Skin epidermis (tissue), 12 donors: ENCODE measurements around the gene SLC13A4.
"Not testable (repeated sequence)": the region's sequence is repeated elsewhere in the genome, so short reads cannot be mapped to it uniquely, and the experiment has no call there.

Experiments used
- H3K27ac ChIP-seq, 21 experiments: fragments of 200-600 bp; sonication (generic) in 11 of 21; one replicate each; pipeline ENCODE4 v1.5.0; 2020; ENCODE audit warnings: mild to moderate bottlenecking in 3 of 21, inconsistent platforms in 2 of 21, moderate library complexity in 2 of 21
- H3K4me3 ChIP-seq, 7 experiments: fragments of 200-600 bp; sonication (generic) in 2 of 7; one replicate each; pipeline ENCODE4 v1.5.0; 2020; ENCODE audit warnings: inconsistent platforms in 2 of 7, mild to moderate bottlenecking in 2 of 7, moderate library complexity in 1 of 7

SLC13A4 gene

DNA sequence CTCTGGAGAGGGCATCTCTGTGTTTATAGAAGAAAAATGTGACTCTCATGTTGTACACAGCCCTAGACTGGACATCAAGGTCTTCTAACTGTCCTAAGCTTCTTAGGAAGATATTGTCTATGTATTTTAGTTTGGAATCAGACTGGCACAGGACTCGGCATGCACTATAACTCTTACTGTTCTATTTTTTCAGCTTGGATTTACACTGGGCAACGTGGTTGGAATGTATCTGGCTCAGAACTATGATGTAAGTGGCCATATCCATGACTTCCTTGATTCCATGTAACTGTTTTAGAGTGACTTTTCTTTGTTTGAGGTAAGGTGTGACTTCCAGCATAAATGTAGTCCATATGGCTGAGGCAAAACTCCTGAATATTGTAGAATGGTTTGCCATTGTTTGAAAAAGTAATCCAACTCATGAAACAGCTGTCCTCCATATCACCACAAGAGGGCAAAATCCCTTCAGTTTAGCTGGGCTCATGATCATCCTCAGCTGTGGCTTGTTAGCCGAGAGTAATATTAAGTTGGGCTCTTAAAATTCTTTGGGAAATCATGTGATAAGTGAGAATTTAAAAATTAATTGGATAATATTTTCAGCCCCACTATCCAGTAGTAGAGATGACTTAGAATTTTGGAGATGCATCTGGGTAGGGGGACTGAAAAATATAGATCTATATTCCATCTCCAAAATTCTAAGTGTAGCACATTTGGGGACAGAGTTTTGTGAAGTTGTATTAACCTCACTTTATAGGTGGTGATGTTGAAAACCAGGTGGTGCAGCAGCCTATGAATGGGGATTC is 55.2 kb downstream of the SLC13A4 start:
- Histone ChIP-seq H3K27ac (no peak overlapping the region), H3K4me3 (no peak overlapping the region)

GRCh38 chr7:135670179-135670578 is 57.8 kb downstream of the SLC13A4 start:
- peak overlapping the region in 5 of 21 experiments; percentile 16 to 61 (median 32) for H3K27ac ChIP-seq
- no peak overlapping the region for H3K4me3 ChIP-seq

DNA sequence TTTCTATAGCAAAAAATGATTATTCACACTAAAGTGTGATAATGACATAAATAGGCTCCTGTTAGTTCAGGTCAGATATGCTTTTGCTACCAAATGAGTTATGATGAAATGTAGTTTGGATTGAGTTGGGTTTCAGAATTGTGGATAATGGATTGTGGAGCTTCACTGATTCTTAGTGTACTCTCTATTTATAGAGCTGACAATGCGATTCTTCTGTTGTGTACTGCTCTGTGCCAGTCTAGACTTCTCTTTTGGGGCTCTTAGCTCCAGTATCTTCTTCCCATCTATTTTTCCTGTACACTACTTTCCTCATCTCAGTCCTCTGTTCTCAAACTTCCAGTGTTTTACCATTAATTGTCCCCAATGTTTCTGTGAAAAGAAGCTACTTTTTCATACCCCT is 58.2 kb downstream of the SLC13A4 start:
- Histone ChIP-seq H3K4me3 (no peak overlapping the region), H3K27ac (peak overlapping the region in 5 of 21 experiments; percentile 16 to 61 (median 32))

DNA sequence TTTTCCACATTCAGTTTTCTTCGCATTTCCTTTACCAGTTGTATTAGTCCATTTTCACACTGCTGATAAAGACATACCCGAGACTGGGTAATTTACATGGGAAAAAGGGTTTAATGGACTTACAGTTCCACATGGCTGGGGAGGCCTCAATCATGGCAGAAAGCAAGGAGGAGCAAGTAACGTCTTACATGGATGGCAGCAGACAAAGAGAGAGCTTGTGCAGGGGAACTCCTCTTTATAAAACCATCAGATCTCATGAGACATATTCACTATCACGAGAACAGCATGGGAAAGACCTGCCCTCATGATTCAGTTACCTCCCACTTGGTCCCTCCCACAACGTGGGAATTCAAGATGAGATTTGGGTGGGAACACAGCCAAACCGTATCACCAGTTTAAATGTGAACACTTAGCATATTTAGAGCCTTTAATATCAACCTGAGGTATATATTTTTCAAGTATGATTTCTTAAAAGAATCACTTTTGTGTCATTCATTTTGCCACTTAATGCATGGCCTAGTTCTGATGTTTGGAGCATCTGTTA is 59.1 kb downstream of the SLC13A4 start:
- H3K27ac ChIP-seq, H3K4me3 ChIP-seq: not testable (repeated sequence)

DNA sequence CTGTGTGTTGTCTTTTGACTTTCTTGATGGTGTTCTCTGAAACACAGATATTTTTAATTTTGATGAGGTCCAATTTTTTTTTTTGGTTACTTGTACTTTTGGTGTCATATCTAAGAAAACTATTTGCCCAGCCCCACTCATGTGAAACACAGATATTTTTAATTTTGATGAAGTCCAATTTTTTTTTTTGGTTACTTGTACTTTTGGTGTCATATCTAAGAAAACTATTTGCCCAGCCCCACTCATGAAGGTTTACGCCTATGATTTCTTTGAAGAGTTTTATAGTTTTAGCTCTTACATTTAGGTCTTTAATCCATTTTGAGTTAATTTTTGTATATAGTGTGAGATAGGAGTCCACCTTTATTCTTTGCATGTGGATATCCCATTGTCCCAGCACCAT is 60.4 kb downstream of the SLC13A4 start:
- H3K27ac ChIP-seq, H3K4me3 ChIP-seq: not testable (repeated sequence)

DNA sequence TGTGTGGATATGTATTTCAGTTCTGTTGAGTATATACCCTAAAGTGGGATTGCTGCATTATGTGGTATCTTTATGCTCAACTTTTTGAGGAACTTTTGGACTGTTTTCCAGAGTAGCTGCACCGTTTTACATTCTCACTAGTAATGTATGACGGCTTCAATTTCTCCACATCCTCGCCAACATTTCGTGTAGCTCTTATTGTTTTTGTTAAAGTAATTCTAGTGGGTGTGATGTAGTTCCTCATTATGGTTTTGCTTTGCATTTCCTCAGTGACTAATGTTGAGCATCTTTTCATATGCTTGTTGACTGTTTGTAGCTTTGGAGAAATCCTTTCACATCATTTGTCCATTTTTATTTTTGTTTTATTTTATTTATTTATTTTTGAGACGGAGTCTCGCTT is 61.1 kb downstream of the SLC13A4 start:
- H3K27ac ChIP-seq = no peak overlapping the region

DNA sequence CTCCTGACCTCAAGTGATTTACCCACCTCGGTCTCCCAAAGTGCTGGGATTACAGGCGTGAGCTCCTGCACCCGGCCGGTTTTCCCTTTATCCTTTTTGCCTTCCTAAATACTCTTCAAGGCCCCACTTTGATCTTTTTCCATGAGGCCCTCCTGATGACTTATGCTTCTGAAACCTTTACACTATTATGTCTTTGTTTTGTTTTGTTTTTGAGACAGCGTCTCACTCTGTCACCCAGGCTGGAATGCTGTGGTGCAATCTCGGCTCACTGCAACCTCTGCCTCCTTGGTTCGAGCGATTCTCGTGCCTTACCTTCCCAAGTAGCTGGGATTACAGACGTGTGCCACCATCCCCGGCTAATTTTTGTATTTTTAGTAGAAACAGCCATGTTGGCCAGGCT is 61.8 kb downstream of the SLC13A4 start:
- no peak overlapping the region for H3K27ac ChIP-seq
- no peak overlapping the region for H3K4me3 ChIP-seq

More for the DNA sequence above, 61.1 kb downstream of the SLC13A4 start:
- no peak overlapping the region for H3K4me3 ChIP-seq

DNA sequence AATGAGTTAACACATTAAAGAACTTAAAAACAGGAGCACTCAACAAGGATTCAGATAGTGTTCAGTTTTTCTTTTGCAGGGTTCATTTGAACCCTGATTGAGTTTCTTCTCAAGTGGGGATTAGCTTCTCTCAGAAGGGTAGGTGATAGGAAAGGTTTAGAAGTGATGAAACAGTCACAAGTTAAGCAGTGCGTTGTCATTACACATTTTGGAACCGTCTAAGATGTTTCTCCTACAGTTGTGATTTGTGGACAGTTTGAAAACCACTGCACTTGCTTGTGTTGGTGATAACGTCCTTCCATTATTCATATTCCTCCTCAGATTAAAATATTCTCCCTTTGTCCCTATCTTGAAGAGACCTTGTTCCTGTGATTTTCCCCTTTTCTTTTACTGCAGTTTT is 62.9 kb downstream of the SLC13A4 start:
- Histone ChIP-seq H3K4me3 (no peak overlapping the region), H3K27ac (peak overlapping the region in 1 of 21 experiments; percentile 11)

DNA sequence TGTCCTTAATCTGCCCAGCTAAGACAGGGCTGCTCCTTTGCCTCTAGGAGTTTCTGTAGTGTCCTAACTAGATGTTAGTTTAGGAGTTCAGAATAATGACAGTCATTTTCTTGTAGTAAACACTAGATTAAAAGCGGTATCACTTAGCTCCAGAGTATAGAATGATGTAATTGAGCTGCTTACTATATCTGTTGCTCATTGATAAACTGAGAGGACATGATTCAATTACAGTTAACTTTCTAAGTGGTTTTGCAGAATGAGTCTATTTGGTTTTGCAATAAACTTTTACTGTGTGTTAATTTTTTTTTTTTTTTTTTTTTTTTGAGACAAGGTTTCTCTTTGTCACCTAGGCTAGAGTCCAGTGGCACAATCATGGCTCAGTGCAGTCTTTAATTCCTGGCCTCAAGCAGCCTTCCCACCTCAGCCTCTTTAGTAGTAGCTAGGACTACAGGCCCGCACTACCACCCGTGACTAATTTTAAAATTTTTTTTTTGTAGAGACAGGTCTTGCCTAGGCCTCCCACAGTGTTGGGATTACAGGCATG is 63.9 kb downstream of the SLC13A4 start:
- Histone ChIP-seq H3K27ac (peak overlapping the region in 5 of 21 experiments; percentile 88 to 97 (median 97)), H3K4me3 (peak overlapping the region in 1 of 7 experiments; percentile 96)

- Histone ChIP-seq H3K27ac (peak within 1 kb of the TSS; percentile 46 to 98 (median 94)), H3K4me3 (peak within 1 kb of the TSS; percentile 88 to 99 (median 96))
Measured at GRCh38 chr7:135662373-135663114, 65.4 kb downstream of the SLC13A4 start, which contains the start of gene STMP1. Gene STMP1 (plus strand): TSS chr7:135662514.

GRCh38 chr7:135662123-135662372 is 65.9 kb downstream of the SLC13A4 start:
- Histone ChIP-seq H3K4me3 (peak overlapping the region; percentile 88 to 99 (median 96)), H3K27ac (peak overlapping the region; percentile 46 to 98 (median 94))

DNA sequence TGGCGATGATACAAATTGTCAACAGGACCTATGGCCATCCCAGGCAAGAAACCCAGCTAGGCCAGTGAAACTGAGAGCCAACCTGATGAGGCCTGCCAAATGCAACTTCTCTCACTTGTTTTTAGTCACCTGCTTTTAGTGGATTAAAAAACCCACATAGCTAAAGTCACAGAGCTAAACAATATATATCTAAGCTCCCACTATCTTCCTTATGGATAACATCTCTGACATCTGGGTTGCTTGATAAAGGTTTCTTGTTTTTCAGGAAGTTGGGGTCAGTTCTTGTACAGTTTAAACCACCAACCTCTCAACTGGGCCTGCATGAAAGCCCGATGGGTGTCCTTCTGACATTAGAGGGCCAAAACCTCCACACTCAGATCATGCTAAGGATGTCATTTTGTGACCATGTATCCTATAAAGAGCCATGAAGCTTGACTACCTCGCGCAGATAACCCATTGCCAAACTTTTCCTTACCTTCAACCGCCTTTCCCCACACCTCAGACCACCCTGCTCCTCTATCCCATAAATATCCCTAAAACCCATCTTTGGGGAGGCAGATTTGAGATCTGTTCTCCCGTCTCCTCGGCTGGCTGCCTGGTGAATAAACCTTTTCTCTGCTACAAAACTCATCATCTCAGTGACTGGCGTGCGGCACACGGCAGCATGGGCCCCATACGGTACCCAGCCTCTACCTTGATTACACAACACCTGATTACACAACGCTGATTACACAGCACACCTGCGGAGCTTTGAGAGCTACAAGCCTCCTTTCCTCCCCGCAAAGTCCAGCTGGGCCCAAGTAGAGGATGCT is 66.5 kb downstream of the SLC13A4 start:
- Histone ChIP-seq H3K27ac (peak overlapping the region; percentile 46 to 98 (median 94)), H3K4me3 (peak overlapping the region; percentile 88 to 99 (median 96))

DNA sequence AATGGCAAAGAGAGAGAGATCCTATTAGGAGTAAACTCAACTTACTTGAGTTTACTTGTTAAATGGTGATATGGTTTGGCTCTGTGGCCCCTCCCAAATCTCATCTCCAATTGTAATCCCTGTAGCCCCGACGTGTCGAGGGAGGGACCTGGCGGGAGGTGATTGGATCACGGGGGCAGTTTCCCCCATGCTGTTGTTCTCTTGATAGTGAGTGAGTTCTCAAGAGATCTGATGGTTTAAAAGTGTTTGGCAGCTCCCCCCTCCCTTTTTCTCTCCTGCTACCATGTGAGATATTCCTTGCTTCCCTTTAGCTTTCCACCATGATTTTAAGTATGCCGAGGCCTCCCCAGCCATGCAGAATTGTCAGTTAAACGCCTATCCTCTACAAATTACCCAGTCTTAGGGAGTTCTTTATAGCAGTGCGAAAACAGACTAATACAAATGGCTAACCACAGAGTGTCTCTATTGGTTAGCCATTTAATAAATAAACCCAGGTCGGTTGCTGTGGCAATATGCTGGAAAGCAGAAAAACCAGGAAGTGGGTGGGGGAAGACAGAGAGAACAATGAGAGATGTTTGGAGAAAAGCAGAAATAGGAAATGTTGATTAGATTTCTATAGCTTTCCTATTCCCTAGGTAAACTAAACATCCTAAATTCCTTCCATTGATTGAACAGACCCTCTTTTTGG is 68.7 kb downstream of the SLC13A4 start:
- H3K4me3 ChIP-seq = no peak overlapping the region
- H3K27ac ChIP-seq = no peak overlapping the region

GRCh38 chr7:135658564-135658963 is 69.4 kb downstream of the SLC13A4 start:
- no peak overlapping the region for H3K4me3 ChIP-seq

DNA sequence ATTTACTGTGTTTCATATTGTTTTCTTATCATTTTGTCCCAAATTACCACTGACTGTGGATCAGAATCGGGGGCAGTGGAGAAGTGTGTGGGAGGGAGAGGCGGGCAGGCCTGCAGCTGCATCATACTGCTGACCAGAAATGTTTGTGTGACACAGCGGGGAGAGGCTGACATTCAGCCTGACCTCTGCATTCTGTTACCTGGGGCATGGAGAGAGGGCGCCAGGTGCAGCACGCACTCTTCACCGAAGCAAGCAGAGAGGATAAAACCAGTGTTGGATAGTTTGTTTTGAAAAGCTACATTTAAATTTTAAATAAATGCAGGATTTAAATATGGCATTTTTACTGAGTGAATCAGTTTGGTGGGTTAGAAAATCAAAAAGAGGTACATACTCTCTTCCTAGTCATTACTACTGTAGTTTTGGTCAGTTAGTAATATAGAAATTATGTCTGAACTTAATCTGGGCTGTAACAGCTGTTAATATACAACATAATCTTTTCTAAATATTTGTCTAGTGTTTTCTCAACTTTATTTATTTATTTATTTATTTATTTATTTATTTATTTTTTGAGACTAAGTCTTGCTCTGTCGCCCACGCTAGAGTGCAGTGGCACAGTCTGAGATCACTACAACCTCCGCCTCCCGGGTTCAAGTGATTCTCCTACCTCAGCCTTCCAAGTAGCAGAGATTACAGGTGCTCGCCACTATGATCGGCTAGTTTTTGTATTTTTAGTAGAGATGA is 74.5 kb downstream of the SLC13A4 start:
- no peak overlapping the region for H3K4me3 ChIP-seq
- H3K27ac ChIP-seq = no peak overlapping the region

More at GRCh38 chr7:135658564-135658963, 69.4 kb downstream of the SLC13A4 start:
- no peak overlapping the region for H3K27ac ChIP-seq

GRCh38 chr7:135650831-135651573 is 77.0 kb downstream of the SLC13A4 start:
- no peak overlapping the region for H3K4me3 ChIP-seq
- H3K27ac ChIP-seq = no peak overlapping the region

DNA sequence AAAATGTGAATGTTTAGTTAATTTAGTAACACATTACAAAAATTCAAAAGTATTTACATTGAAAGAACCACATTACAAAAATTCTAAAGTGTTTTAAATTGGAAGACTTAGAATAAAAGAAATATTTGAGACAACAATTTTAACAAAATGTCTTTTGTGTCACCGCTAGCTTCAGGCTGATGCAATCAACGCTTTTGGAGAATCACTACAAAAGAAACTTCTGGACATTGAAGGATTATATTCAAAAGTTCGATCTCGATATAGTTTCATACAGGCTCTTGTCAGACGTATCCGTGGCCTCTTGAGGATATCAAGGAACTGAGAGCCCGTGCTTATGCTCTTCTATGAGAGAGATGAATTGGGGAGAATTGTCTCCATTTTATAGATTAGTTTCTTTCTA is 79.8 kb downstream of the SLC13A4 start:
- H3K27ac ChIP-seq = no peak overlapping the region
- H3K4me3 ChIP-seq = no peak overlapping the region

- no peak overlapping the region for H3K27ac ChIP-seq
- H3K4me3 ChIP-seq = no peak overlapping the region
Measured at GRCh38 chr7:135647755-135648154, 80.2 kb downstream of the SLC13A4 start.
